Stomach (tissue), 9 donors: ENCODE data around the gene FCRL4. TPM values are rescaled to one million over a fixed set of nuclear protein-coding genes. Genes with fewer than 3 reads are reported as not detected.

Experiments
- DNase-seq, 2 donors: peaks; one replicate each; pipeline versions ENCODE4 v3.0.0 to v3.0.0-alpha.2; 2013 to 2019
- H3K27ac ChIP-seq, 5 donors: fragments of 200-600 bp in 4 of 5; sonication (generic) in 4 of 5; one replicate each; pipeline ENCODE4 v1.5.1; 2013 to 2019; ENCODE audit warnings: mild to moderate bottlenecking in 1 of 5, moderate library complexity in 1 of 5
- H3K27me3 ChIP-seq, 3 donors: fragments of 200-600 bp; sonication (generic); one replicate each; pipeline ENCODE4 v1.5.1; 2017 to 2019; ENCODE audit warnings: mixed run types in 1 of 3
- H3K36me3 ChIP-seq, 4 donors: fragments of 200-600 bp; sonication (generic); 1 replicate in 3 of 4; 2 replicates in 1 of 4; pipeline ENCODE4 v1.5.1; 2016 to 2019
- H3K4me1 ChIP-seq, 4 donors: fragments of 200-600 bp; sonication (generic); one replicate each; pipeline ENCODE4 v1.5.1; 2016 to 2019
- H3K4me3 ChIP-seq, 4 donors: fragments of 200-600 bp; sonication (generic) in 3 of 4; one replicate each; pipeline ENCODE4 v1.5.1; 2016 to 2019; ENCODE audit warnings: mild to moderate bottlenecking in 1 of 4
- H3K9me3 ChIP-seq, 4 donors: fragments of 200-600 bp; sonication (generic); one replicate each; pipeline ENCODE4 v1.5.1; 2016 to 2019
- CTCF ChIP-seq, 7 experiments: fragments of 450-650 bp in 4 of 7; fragments of 200-600 bp in 3 of 7; sonication (generic) in 3 of 7; IDR thresholded peaks; one replicate each; pipeline ENCODE4 v1.5.1; 2016 to 2019; ENCODE audit warnings: antibody characterized with exemption in 7 of 7, control low read depth in 2 of 7, mild to moderate bottlenecking in 1 of 7
- EP300 ChIP-seq: sonication (generic); formaldehyde crosslinking; IDR thresholded peaks from one replicate; pipeline ENCODE4 v1.6.1; 2017; ENCODE audit warnings: antibody characterized with exemption
- POLR2A ChIP-seq, 4 donors: fragments of 450-650 bp; IDR thresholded peaks; one replicate each; pipeline ENCODE4 v1.6.1; 2016; ENCODE audit warnings: antibody characterized with exemption in 4 of 4, control low read depth in 2 of 4, mild to moderate bottlenecking in 1 of 4, moderate library complexity in 1 of 4
- POLR2AphosphoS5 ChIP-seq, 3 donors: sonication (generic); formaldehyde crosslinking; IDR thresholded peaks; one replicate each; pipeline ENCODE4 v1.6.1; 2016; ENCODE audit warnings: antibody characterized with exemption in 3 of 3
- WGBS, 5 donors: extraction: QIAGEN DNeasy Blood & Tissue Kit in 3 of 5; methylation state at CpG; one replicate each; pipeline versions ENCODE4 v1.1.5 to v1.1.7; 2013 to 2018; 5-methylcytosine and 5-hydroxymethylcytosine counted together
- intact Hi-C: fragments of 100-400 bp; cut with DNase I; formaldehyde crosslinking; loops from one replicate; pipeline ENCODE4 v1.15.1; 2023; ENCODE audit warnings: low total_unique reads
- polyA plus RNA-seq, 3 donors: library from polyadenylated mRNA; stranded (reverse); fragments of 200-250 nt; gene quantifications; one replicate each; pipeline ENCODE4 v1.2.3, GENCODE V29; 2013
- total RNA-seq, 5 donors: library from RNA; depleted of rRNA; stranded (reverse); fragments of >200 nt; gene quantifications; one replicate each; pipeline versions ENCODE4 v1.1.0 to v1.2.3, GENCODE V29; 2014 to 2016
- donor health status: healthy with polysubstance abuse.
- donor health status: Bipolar disorder and iron deficiency.
- donor health status: healthy.

FCRL4 gene
- total and polyA plus RNA-seq, 8 donors, result 0.15 TPM; not detected in 7

DNA sequence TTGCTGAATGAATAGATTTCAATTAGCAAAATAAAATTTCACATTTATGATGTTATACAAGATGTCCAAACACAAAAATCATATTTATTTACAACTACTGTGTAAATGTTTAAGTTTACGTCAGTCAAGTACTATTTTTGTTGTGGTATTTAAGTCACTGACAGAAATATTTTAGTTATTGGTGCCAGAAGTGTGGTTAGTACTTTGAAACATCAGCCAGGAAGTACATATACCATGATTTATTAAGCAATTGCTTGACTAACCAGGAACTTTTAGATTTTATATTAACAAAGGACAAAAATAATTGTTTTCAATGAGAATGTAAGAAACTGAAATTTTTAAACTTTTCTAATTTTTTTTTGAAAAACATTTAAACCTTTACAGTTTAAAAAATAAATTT, 2.4 kb upstream of the FCRL4 start:
- Histone ChIP-seq H3K27ac (no peak overlapping the region), H3K27me3 (peaks cover 0 to 11% (median 0%) of the 10 kb centered on the region in 3 donors), H3K4me3 (no peak overlapping the region), H3K4me1 (no peaks in the 10 kb centered on the region), H3K9me3 (no peaks in the 10 kb centered on the region), H3K36me3 (no peaks in the 10 kb centered on the region)
- no peak for TF ChIP-seq POLR2A (IDR thresholded peaks at IDR 0.05)
- no peak for TF ChIP-seq CTCF (IDR thresholded peaks at IDR 0.05)
- no peak for TF ChIP-seq POLR2AphosphoS5 (IDR thresholded peaks at IDR 0.05)
- no peak for TF ChIP-seq EP300
- no peak for DNase-seq
- 43 to 68% (median 48%) methylated on average over 1 of the region's 1 CpG for WGBS, 5 donors
- intact Hi-C loops, result no loop called here

DNA sequence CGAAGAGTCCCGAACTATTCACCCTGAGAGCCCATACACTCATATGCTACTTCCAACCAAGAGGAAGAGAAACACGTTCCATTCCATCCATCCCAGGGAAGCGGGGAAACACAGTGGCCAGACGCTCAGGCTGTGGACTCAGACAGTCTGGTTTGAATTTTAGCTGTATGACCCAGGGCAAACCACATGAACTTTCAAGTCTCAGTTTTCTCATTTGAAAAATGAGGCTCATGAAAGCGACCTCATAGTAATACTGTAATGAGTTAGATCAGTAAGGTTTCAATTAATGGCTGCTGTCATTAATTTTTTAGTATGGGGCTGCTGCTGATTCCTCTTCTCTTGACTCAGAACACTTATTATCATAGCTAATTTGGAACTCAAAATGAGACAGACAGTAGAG, 1.5 kb downstream of the FCRL4 start:
- DNase-seq, result no peak
- H3K4me3 ChIP-seq, result no peak overlapping the region
- peaks cover 0 to 5% (median 4%) of the 10 kb centered on the region in 3 donors for H3K27me3 ChIP-seq
- no peaks in the 10 kb centered on the region for H3K9me3 ChIP-seq
- H3K27ac ChIP-seq, result no peak overlapping the region
- H3K36me3 ChIP-seq, result no peaks in the 10 kb centered on the region
- no peak for TF ChIP-seq POLR2A (IDR thresholded peaks at IDR 0.05)
- no peak for TF ChIP-seq POLR2AphosphoS5 (IDR thresholded peaks at IDR 0.05)
- TF ChIP-seq EP300, result no peak
- no peak for TF ChIP-seq CTCF (IDR thresholded peaks at IDR 0.05)
- intact Hi-C loops, result no loop called here
- WGBS, 5 donors, result 81 to 85% (median 83%) methylated on average over 6 of the region's 6 CpGs
- no peaks in the 10 kb centered on the region for H3K4me1 ChIP-seq

DNA sequence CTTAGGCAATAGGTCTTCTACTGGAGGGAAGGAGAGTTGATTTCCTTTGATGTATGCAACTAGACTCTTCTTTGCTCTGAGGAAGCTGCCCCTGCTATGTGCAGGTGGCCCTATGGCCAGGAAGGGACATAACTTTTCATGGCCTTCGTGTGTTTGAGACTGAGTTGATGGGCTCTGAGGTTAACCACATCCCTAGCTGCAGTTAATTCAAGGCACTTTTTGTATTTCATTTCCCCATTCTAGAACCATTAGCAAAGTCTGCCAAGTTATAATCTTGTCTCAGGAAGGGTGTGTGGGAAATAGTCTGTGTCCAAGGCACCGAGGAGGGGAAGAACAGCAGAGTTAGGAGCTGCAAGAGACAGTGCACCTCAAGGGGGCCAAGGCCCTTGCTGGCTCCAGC, 2.5 kb downstream of the FCRL4 start:
- Histone ChIP-seq H3K36me3 (no peaks in the 10 kb centered on the region), H3K9me3 (no peaks in the 10 kb centered on the region), H3K27me3 (peaks cover 0 to 5% (median 5%) of the 10 kb centered on the region in 3 donors), H3K27ac (no peak overlapping the region), H3K4me3 (no peak overlapping the region), H3K4me1 (no peaks in the 10 kb centered on the region)
- TF ChIP-seq CTCF (IDR thresholded peaks at IDR 0.05), result no peak
- no peak for TF ChIP-seq EP300
- TF ChIP-seq POLR2A (IDR thresholded peaks at IDR 0.05), result no peak
- no peak for TF ChIP-seq POLR2AphosphoS5 (IDR thresholded peaks at IDR 0.05)
- intact Hi-C loops, result no loop called here
- 56 to 67% (median 63%) methylated on average over 2 of the region's 2 CpGs for WGBS, 5 donors
- DNase-seq, result peak in 1 of 2 donors; percentile 9

- peaks cover 0 to 49% (median 5%) of the 10 kb centered on the region in 3 donors for H3K27me3 ChIP-seq
- H3K36me3 ChIP-seq, result no peaks in the 10 kb centered on the region
- TF ChIP-seq POLR2AphosphoS5 (IDR thresholded peaks at IDR 0.05) (no peak), CTCF (IDR thresholded peaks at IDR 0.05) (no peak), EP300 (no peak), POLR2A (IDR thresholded peaks at IDR 0.05) (no peak)
- no peak overlapping the region for H3K4me3 ChIP-seq
- no peaks in the 10 kb centered on the region for H3K4me1 ChIP-seq
- intact Hi-C loops, result no loop called here
- DNase-seq, result peak in 1 of 2 donors; percentile 36
- no peak overlapping the region for H3K27ac ChIP-seq
- 50 to 83% (median 58%) methylated on average over 1 to 4 of the region's 4 CpGs for WGBS, 5 donors
- H3K9me3 ChIP-seq, result peaks cover 0 to 11% (median 8%) of the 10 kb centered on the region in 4 donors
Measured at GRCh38 chr1:157585984-157586383, 11.9 kb downstream of the FCRL4 start.
